K562 (cell line): Measurements from ENCODE around the gene SRPK3. TPM values are rescaled to one million over a fixed set of nuclear protein-coding genes. Genes with fewer than 3 reads are reported as not detected.

Experiments used
- ATAC-seq: fragments of 200-7000 bp; cut with Tn5 transposase; 3 replicates; pipeline ENCODE4 v1.9.1; 2020; ENCODE audit warnings: moderate library complexity
- BruUV-seq: library from RNA; stranded (reverse); fragments of 400-500 nt; replicated peaks from 2 replicates; lab custom pipeline; 2021; lab: Mats Ljungman, UMichigan
- CTCF ChIA-PET: fragments of 300-600 bp; formaldehyde crosslinking; extraction: SDS; loops from one replicate; lab custom pipeline; 2021; ENCODE audit warnings: low intra/inter-chr PET ratio; lab: Yijun Ruan, JAX
- POLR2A ChIA-PET: fragments of 300-600, 350-650 bp; sonication (Branson Sonifier 250); formaldehyde crosslinking; extraction: SDS; loops from one replicate; lab custom pipeline; 2021; ENCODE audit warnings: antibody characterized with exemption, inconsistent platforms; lab: Yijun Ruan, JAX
- DNase-seq, 4 experiments: peaks; one replicate each; pipeline versions ENCODE4 v3.0.0 to v3.0.0-alpha.2; 2011 to 2018; ENCODE audit warnings: low spot score in 3 of 4, mixed read lengths in 3 of 4; ENCODE audit errors: extremely low read depth in 1 of 4
- FAIRE-seq: peaks from 2 replicates; lab custom pipeline; 2011; peaks lifted over from hg19 to GRCh38; lab: Jason Lieb, UNC
- H2AFZ ChIP-seq: 2 replicates; pipeline ENCODE4 v1.6.0; 2011; ENCODE audit warnings: low read depth, low read length, control low read depth, inconsistent platforms
- H3K27ac ChIP-seq: fragments of 200-600 bp; 3 replicates; pipeline ENCODE4 v1.8.0; 2011; ENCODE audit warnings: low read depth, mild to moderate bottlenecking, control low read depth, inconsistent platforms, low read length, moderate library complexity, mixed read lengths; ENCODE audit errors: extremely low read depth
- H3K27me3 ChIP-seq, 2 experiments: fragments of 300-600 bp in 1 of 2; 2 replicates in 1 of 2; 3 replicates in 1 of 2; pipeline versions ENCODE4 v1.6.0 to v1.8.0; 2011; ENCODE audit warnings: inconsistent platforms in 2 of 2, low read length in 2 of 2, mild to moderate bottlenecking in 1 of 2, mixed read lengths in 1 of 2, moderate library complexity in 1 of 2; ENCODE audit not compliant: control insufficient read depth in 2 of 2, insufficient read depth in 2 of 2
- H3K36me3 ChIP-seq: fragments of 300-600 bp; 3 replicates; pipeline ENCODE4 v1.8.0; 2011; ENCODE audit warnings: mild to moderate bottlenecking, low read length, inconsistent platforms; ENCODE audit not compliant: control insufficient read depth, insufficient read depth
- H3K4me1 ChIP-seq, 2 experiments: fragments of 200-600 bp in 1 of 2; replicated peaks in 1 of 2; 2 replicates in 1 of 2; 3 replicates in 1 of 2; pipeline versions ENCODE4 v1.5.1 to v1.8.0; 2011; ENCODE audit warnings: inconsistent platforms in 2 of 2, low read length in 2 of 2, mild to moderate bottlenecking in 1 of 2, mixed read lengths in 1 of 2, moderate library complexity in 1 of 2; ENCODE audit not compliant: control insufficient read depth in 2 of 2, insufficient read depth in 2 of 2
- H3K4me2 ChIP-seq: 2 replicates; pipeline ENCODE4 v1.6.1; 2011; ENCODE audit warnings: low read length, control low read depth, inconsistent platforms, mixed read lengths; ENCODE audit not compliant: insufficient read depth
- H3K4me3 ChIP-seq: fragments of 200-600 bp; sonication (generic), shearing (Covaris generic); 2 replicates; pipeline ENCODE4 v1.5.1; 2016; ENCODE audit warnings: control low read depth, inconsistent platforms
- H3K79me2 ChIP-seq: fragments of 200-600 bp; 3 replicates; pipeline ENCODE4 v1.8.0; 2011; ENCODE audit warnings: low read length, inconsistent platforms; ENCODE audit not compliant: control insufficient read depth, insufficient read depth
- H3K9ac ChIP-seq, 2 experiments: 2 replicates each; pipeline versions ENCODE4 v1.6.0 to v1.6.1; 2011; ENCODE audit warnings: low read depth in 2 of 2, low read length in 2 of 2, control low read depth in 1 of 2, inconsistent platforms in 1 of 2, mild to moderate bottlenecking in 1 of 2, mixed read lengths in 1 of 2; ENCODE audit not compliant: insufficient read depth in 1 of 2
- H3K9me1 ChIP-seq: one replicate; pipeline ENCODE4 v1.6.0; 2011; ENCODE audit warnings: inconsistent platforms, mild to moderate bottlenecking, low read length, moderate library complexity; ENCODE audit not compliant: control insufficient read depth, insufficient read depth
- H3K9me3 ChIP-seq: replicated peaks from 2 replicates; pipeline ENCODE4 v1.5.1; 2011; ENCODE audit warnings: low read depth, low read length, inconsistent platforms; ENCODE audit not compliant: control insufficient read depth, insufficient read depth
- H4K20me1 ChIP-seq: replicated peaks from 2 replicates; pipeline ENCODE4 v1.6.1; 2011; ENCODE audit warnings: low read length, inconsistent platforms, mixed read lengths; ENCODE audit not compliant: control insufficient read depth, insufficient read depth
- FIP1L1 ChIP-seq: fragments of 200-400 bp; formaldehyde crosslinking; IDR thresholded peaks from 2 replicates; pipeline ENCODE4 v1.6.1; 2018; ENCODE audit warnings: mild to moderate bottlenecking, low read depth, low read length; ENCODE audit not compliant: poor library complexity, severe bottlenecking
- JUNB ChIP-seq: fragments of 450-650 bp; formaldehyde crosslinking; conservative IDR thresholded peaks from 2 replicates; pipeline ENCODE4 v1.4.0; 2020; ENCODE audit warnings: mild to moderate bottlenecking
- MCM5 ChIP-seq: fragments of 450-650 bp; IDR thresholded peaks from 2 replicates; pipeline ENCODE4 v1.6.1; 2016; ENCODE audit warnings: low read depth
- whole genome bisulfite sequencing: fragments of 100-300 bp; shearing (Covaris generic); methylation state at CpG from one replicate; pipeline ENCODE4 v1.1.6; 2016; ENCODE audit warnings: low coverage, mixed read lengths; ENCODE audit not compliant: insufficient coverage; ENCODE audit errors: missing lambda C conversion rate; 5-methylcytosine and 5-hydroxymethylcytosine counted together
- in situ Hi-C: fragments of 300-500 bp; cut with MboI; formaldehyde crosslinking; loops from 4 replicates; pipeline ENCODE4 v1.15.0; 2018; ENCODE audit warnings: inconsistent platforms, mixed read lengths
- intact Hi-C: fragments of 100-400 bp; cut with micrococcal nuclease; formaldehyde crosslinking; loops from 2 replicates; pipeline ENCODE4 v1.14.2; 2022
- polyA plus RNA-seq, 8 experiments: library from polyadenylated mRNA; depleted of rRNA in 4 of 8; stranded (reverse) in 5 of 8; unstranded in 3 of 8; fragments of >200 nt; fragmentation: Nextera tagmentation in 2 of 8; fragmentation: Illumina TruSeq in 1 of 8; extraction: Ambion mirVana in 2 of 8; extraction: Trizol in 1 of 8; gene quantifications; 2 replicates each; pipeline versions ENCODE4 v1.2.1 to v1.2.3, GENCODE V29; 2011 to 2014; ENCODE audit warnings: inconsistent platforms in 1 of 8, missing spikeins in 1 of 8
- total RNA-seq, 7 experiments: library from RNA; depleted of rRNA in 6 of 7; stranded (reverse); fragments of >200 nt in 6 of 7; fragmentation: Illumina TruSeq in 2 of 7; extraction: Trizol in 2 of 7; gene quantifications; 2 replicates each; pipeline versions ENCODE4 v1.2.1 to v1.2.3, GENCODE V29; 2011 to 2021; ENCODE audit warnings: low replicate concordance in 1 of 7
- TF ChIP-seq, protein P1 (sequence below): fragments of 450-650 bp; formaldehyde crosslinking; IDR thresholded peaks from 2 replicates; pipeline ENCODE4 v1.4.0; 2020; ENCODE audit warnings: mild to moderate bottlenecking, moderate library complexity

SRPK3 gene
- total and polyA plus RNA-seq, 9 of the 15 experiments (the other 6 are each of a cell fraction or from before 2014, with no cell fraction given): 0.01 to 0.09 (median 0.04) TPM; not detected in 2

DNA sequence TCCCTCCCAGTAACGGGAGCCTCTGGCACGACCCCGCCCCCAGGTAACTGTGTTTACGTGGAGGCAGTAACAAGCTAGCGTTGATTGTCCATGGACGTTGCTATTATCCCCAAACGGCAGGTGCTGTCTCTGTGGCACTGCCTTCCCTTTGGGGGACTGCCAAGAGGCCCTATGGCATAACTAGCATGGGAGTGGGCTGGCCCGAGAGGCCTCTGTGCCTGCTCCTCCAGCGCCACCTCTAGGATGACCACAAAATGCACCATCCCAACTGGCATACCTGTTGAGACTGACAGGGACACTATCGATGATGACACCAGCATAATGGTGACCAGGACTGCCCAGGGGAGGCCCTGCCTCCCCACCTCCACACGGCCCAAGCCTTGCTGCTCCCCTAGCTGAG lies 1.5 kb downstream of the SRPK3 start (continued):
- TF ChIP-seq, protein P1, sequence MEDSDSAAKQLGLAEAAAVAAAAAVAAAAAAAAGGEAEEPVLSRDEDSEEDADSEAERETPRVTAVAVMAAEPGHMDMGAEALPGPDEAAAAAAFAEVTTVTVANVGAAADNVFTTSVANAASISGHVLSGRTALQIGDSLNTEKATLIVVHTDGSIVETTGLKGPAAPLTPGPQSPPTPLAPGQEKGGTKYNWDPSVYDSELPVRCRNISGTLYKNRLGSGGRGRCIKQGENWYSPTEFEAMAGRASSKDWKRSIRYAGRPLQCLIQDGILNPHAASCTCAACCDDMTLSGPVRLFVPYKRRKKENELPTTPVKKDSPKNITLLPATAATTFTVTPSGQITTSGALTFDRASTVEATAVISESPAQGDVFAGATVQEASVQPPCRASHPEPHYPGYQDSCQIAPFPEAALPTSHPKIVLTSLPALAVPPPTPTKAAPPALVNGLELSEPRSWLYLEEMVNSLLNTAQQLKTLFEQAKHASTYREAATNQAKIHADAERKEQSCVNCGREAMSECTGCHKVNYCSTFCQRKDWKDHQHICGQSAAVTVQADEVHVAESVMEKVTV: no peak
- no peak for TF ChIP-seq JUNB

- intact Hi-C loops (no loop called here), in situ Hi-C loops (no loop called here)
- no peak overlapping the region for H3K27ac ChIP-seq
- H4K20me1 ChIP-seq: no peaks in the 10 kb centered on the region
- H2AFZ ChIP-seq: no peak overlapping the region
- no peak for DNase-seq
- H3K4me2 ChIP-seq: no peak overlapping the region
- no peaks in the 10 kb centered on the region for H3K79me2 ChIP-seq
- H3K27me3 ChIP-seq: no peaks in the 10 kb centered on the region
- no TSS peak for BruUV-seq
- no peaks in the 10 kb centered on the region for H3K9me3 ChIP-seq
- no peak overlapping the region for H3K4me3 ChIP-seq
- H3K36me3 ChIP-seq: peaks cover 36% of the 10 kb centered on the region; the same call in 2 of the 3 replicates
- WGBS: 87% methylated on average over 5 of the region's 14 CpGs
- ChIA-PET POLR2A (no interaction called here), CTCF (no interaction called here)
- ATAC-seq: no peak
- TF ChIP-seq FIP1L1 (peak; percentile 14), MCM5 (no peak)
- FAIRE-seq: no peak
- peaks cover 0 to 64% of the 10 kb centered on the region in 2 experiments; a peak in 2 of 5 replicates for H3K4me1 ChIP-seq
- H3K9ac ChIP-seq: no peak overlapping the region
- peaks cover 2% of the 10 kb centered on the region for H3K9me1 ChIP-seq
Observed at GRCh38 chrX:153782871-153783270, 2.0 kb downstream of the SRPK3 start.
